Activated CD8-positive, alpha-beta T cell treated with anti-CD3 and anti-CD28 coated beads for 36 hours (primary cell): Measurements from ENCODE around the gene RHOD. TPM values are rescaled to one million over a fixed set of nuclear protein-coding genes. Genes with fewer than 3 reads are reported as not detected.

ENCODE experiments used
- ATAC-seq: fragments of 200-7000 bp; cut with Tn5 transposase; one replicate; pipeline ENCODE4 v1.10.0; 2021; ENCODE audit warnings: mild to moderate bottlenecking, moderate library complexity
- CTCF ChIA-PET: fragments of 350-600 bp; sonication (Branson Sonifier 250); formaldehyde crosslinking; loops from one replicate; lab custom pipeline; 2021; ENCODE audit warnings: antibody characterized with exemption; lab: Charles Lee
- POLR2A ChIA-PET: fragments of 350-600 bp; sonication (Branson Sonifier 250); formaldehyde crosslinking; loops from one replicate; lab custom pipeline; 2021; ENCODE audit warnings: antibody characterized with exemption; lab: Charles Lee
- DNase-seq: peaks from one replicate; pipeline ENCODE4 v3.0.0-alpha.2; 2020
- H3K27ac Mint-ChIP-seq: one replicate; pipeline ENCODE4 v1.8.0; 2021; ENCODE audit warnings: mild to moderate bottlenecking, mixed read lengths
- H3K27me3 Mint-ChIP-seq: one replicate; pipeline ENCODE4 v1.8.0; 2021; ENCODE audit warnings: mixed read lengths
- H3K36me3 Mint-ChIP-seq: one replicate; pipeline ENCODE4 v1.8.0; 2021; ENCODE audit warnings: low read depth, mixed read lengths
- H3K4me1 Mint-ChIP-seq: one replicate; pipeline ENCODE4 v1.8.0; 2021; ENCODE audit warnings: low read depth, mixed read lengths
- H3K4me3 Mint-ChIP-seq: one replicate; pipeline ENCODE4 v1.8.0; 2021; ENCODE audit warnings: mild to moderate bottlenecking, moderate library complexity, mixed read lengths
- H3K9me3 Mint-ChIP-seq: one replicate; pipeline ENCODE4 v1.8.0; 2021; ENCODE audit warnings: mixed read lengths
- CTCF ChIP-seq: fragments of 200-600 bp; IDR thresholded peaks from one replicate; pipeline ENCODE4 v1.8.0; 2022; ENCODE audit warnings: antibody characterized with exemption, mild to moderate bottlenecking
- intact Hi-C: fragments of 100-400 bp; cut with micrococcal nuclease; formaldehyde crosslinking; loops from one replicate; pipeline ENCODE4 v1.10.0; 2022
- total RNA-seq, 2 experiments: library from RNA; stranded (reverse); gene quantifications; one replicate each; pipeline ENCODE4 v1.2.3, GENCODE V29; 2021

The RHOD gene
- total RNA-seq, 2 experiments from 2014 or later, result 0.56 TPM; not detected in 1

- DNase-seq (no peak), ATAC-seq (no peak)
- POLR2A ChIA-PET, result no interaction called here
- intact Hi-C loops, result no loop called here
- no peak for TF ChIP-seq CTCF
- CTCF ChIA-PET, result no interaction called here
- Mint-ChIP-seq H3K4me1 (no peaks in the 10 kb centered on the region), H3K36me3 (no peaks in the 10 kb centered on the region), H3K4me3 (no peak overlapping the region), H3K27ac (no peak overlapping the region), H3K9me3 (no peaks in the 10 kb centered on the region), H3K27me3 (no peaks in the 10 kb centered on the region)
Observed at GRCh38 chr11:67090717-67091116, 34.1 kb downstream of the RHOD start.

DNA sequence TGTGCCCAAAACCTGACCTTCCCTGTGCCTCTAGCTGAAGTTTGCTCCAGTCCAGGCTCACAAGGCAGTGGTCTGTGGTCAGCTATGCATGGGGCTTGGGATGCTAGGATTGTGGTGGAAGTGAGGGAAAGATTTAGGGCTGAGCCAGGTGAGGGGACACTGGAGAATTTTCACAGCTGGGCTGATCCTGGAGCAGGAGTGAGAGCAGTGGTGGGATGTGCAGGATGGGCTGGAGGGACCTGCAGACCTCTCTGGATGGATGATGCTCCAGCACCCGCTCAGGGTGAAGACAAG, 38.5 kb downstream of the RHOD start:
- Mint-ChIP-seq H3K4me1 (peaks cover 6% of the 10 kb centered on the region), H3K4me3 (no peak overlapping the region)
- CTCF ChIA-PET, result interaction anchor here (0.8 to 1.8 kb wide), 6 partner anchors 9 to 72 kb away, joined by 3 to 7 read pairs (median 3); no protein-coding TSS in a partner anchor

DNA sequence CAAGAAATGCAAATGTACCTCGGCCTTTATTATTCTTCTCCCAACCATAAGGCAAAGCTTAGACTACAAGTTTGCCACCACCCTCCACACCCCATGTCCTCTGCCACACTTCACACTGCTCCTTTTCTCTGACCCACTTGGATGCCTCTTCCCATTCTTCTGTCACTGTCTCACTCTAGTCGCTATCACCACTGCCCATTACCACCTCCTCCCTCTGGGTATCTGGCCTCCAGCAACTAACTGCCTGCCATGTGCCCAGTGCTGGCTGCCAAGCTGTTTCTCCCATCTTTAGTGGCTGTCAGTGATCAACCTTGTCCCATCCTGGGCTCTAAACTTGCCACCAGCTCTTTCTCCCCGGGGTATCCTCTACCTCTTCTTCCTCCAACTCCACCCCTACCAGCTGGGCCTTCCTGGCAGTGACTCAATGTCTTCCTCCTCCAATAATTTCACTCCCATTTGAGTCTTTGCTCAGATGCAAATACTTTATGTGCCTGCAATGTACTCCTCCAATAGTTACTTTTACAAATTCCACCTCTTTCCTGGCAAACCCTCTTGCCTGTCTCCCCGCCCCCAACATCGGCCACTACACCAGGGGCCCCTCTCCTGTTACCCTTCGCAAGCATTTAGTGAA, 42.3 kb downstream of the RHOD start:
- H3K27me3 Mint-ChIP-seq, result no peaks in the 10 kb centered on the region
- peaks cover 20% of the 10 kb centered on the region for H3K4me1 Mint-ChIP-seq
- DNase-seq (no peak), ATAC-seq (no peak)
- no peaks in the 10 kb centered on the region for H3K36me3 Mint-ChIP-seq
- H3K9me3 Mint-ChIP-seq, result no peaks in the 10 kb centered on the region
- POLR2A ChIA-PET, result no interaction called here
- intact Hi-C loops, result no loop called here
- no peak overlapping the region for H3K4me3 Mint-ChIP-seq
- no peak for TF ChIP-seq CTCF
- CTCF ChIA-PET, result interaction anchor here (1.0 to 1.7 kb wide), 2 partner anchors 17 to 28 kb away, joined by 3 to 4 read pairs; no protein-coding TSS in a partner anchor
- peak overlapping the region; percentile 21 for H3K27ac Mint-ChIP-seq

More for the DNA sequence above, 38.5 kb downstream of the RHOD start:
- Mint-ChIP-seq H3K27me3 (no peaks in the 10 kb centered on the region), H3K36me3 (no peaks in the 10 kb centered on the region), H3K9me3 (no peaks in the 10 kb centered on the region), H3K27ac (no peak overlapping the region)
- no peak for TF ChIP-seq CTCF
- intact Hi-C loops, result no loop called here
- POLR2A ChIA-PET, result interaction anchor here (1.7 kb wide), 1 partner anchor 10 kb away, joined by 5 read pairs; no protein-coding TSS in a partner anchor
- DNase-seq (no peak), ATAC-seq (no peak)

DNA sequence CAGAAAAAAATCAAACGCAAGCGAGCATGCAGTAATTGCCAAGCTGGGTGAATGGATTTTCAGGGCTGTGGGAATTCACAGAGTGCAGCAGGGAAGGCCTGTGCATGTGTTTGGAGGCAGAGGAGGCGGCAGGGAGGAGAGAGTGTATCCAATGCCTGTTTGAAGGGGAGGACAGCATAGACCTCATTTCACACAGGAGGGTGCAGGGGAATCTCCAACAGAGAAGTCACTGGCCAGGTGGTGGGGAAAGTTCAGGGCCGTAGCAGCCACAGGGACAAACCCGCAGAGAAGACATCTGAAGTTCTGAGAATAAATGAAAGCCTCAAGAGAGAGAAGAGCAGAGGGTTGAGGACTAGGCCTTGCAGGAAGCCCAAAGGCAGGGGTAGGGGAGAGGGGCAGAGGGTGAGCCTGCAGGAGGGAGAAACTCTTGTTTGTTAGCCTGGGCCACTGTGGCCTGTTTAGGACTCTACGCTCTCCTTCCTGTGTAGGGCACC, 43.2 kb downstream of the RHOD start:
- H3K9me3 Mint-ChIP-seq, result no peaks in the 10 kb centered on the region
- no peaks in the 10 kb centered on the region for H3K36me3 Mint-ChIP-seq
- POLR2A ChIA-PET, result no interaction called here
- no peak for TF ChIP-seq CTCF
- intact Hi-C loops, result no loop called here
- ATAC-seq, result peak; percentile 54
- CTCF ChIA-PET, result interaction anchor here (1.4 to 1.7 kb wide), 2 partner anchors 18 to 19 kb away, joined by 3 to 4 read pairs; no protein-coding TSS in a partner anchor
- no peak overlapping the region for H3K4me3 Mint-ChIP-seq
- H3K27me3 Mint-ChIP-seq, result no peaks in the 10 kb centered on the region
- peak overlapping the region; percentile 64 for H3K27ac Mint-ChIP-seq
- DNase-seq, result peak; percentile 26
- peaks cover 29% of the 10 kb centered on the region for H3K4me1 Mint-ChIP-seq

GRCh38 chr11:67102664-67103063, 46.0 kb downstream of the RHOD start:
- peak overlapping the region; percentile 9 for H3K27ac Mint-ChIP-seq
- DNase-seq (peak; percentile 34), ATAC-seq (no peak)
- H3K27me3 Mint-ChIP-seq, result no peaks in the 10 kb centered on the region
- no peak for TF ChIP-seq CTCF
- H3K4me1 Mint-ChIP-seq, result peaks cover 30% of the 10 kb centered on the region
- H3K4me3 Mint-ChIP-seq, result no peak overlapping the region
- H3K9me3 Mint-ChIP-seq, result no peaks in the 10 kb centered on the region
- ChIA-PET CTCF (interaction anchor here (0.7 to 1.9 kb wide), 3 partner anchors 11 to 138 kb away, joined by 3 to 6 read pairs (median 3); no protein-coding TSS in a partner anchor), POLR2A (interaction anchor here (1.0 kb wide), 1 partner anchor 13 kb away, joined by 3 read pairs; no protein-coding TSS in a partner anchor)
- intact Hi-C loops, result no loop called here
- no peaks in the 10 kb centered on the region for H3K36me3 Mint-ChIP-seq
